Transverse colon (tissue), 4 donors: ENCODE measurements around the gene ERFE. TPM values are rescaled to one million over a fixed set of nuclear protein-coding genes. Genes with fewer than 3 reads are reported as not detected.

Experiments
- DNase-seq: peaks from one replicate; pipeline ENCODE4 v3.0.0-alpha.2; 2019
- H3K27ac ChIP-seq, 4 donors: fragments of 200-600 bp; sonication (generic); 2 replicates each; pipeline ENCODE4 v1.5.1; 2016 to 2018; ENCODE audit warnings: inconsistent platforms in 4 of 4
- H3K27me3 ChIP-seq: fragments of 200-600 bp; sonication (generic); 2 replicates; pipeline ENCODE4 v1.5.1; 2017; ENCODE audit warnings: inconsistent platforms
- H3K36me3 ChIP-seq, 4 donors: fragments of 200-600 bp; sonication (generic); 2 replicates each; pipeline ENCODE4 v1.5.1; 2017 to 2019; ENCODE audit warnings: inconsistent platforms in 4 of 4
- H3K4me1 ChIP-seq, 4 donors: fragments of 200-600 bp; sonication (generic); 2 replicates each; pipeline ENCODE4 v1.5.1; 2017 to 2020; ENCODE audit warnings: inconsistent platforms in 4 of 4
- H3K4me3 ChIP-seq, 4 donors: fragments of 200-600 bp; sonication (generic); 1 replicate in 1 of 4; 2 replicates in 3 of 4; pipeline versions ENCODE4 v1.5.1 to v1.6.1; 2017 to 2019; ENCODE audit warnings: inconsistent platforms in 4 of 4
- H3K9me3 ChIP-seq, 2 donors: fragments of 200-600 bp; sonication (generic); 2 replicates each; pipeline ENCODE4 v1.5.1; 2017 to 2019; ENCODE audit warnings: inconsistent platforms in 2 of 2
- CTCF ChIP-seq, 5 experiments: fragments of 200-600 bp in 3 of 5; fragments of 450-650 bp in 2 of 5; sonication (generic) in 3 of 5; IDR thresholded peaks; 1 replicate in 2 of 5; 2 replicates in 3 of 5; pipeline ENCODE4 v1.5.1; 2016 to 2017; ENCODE audit warnings: antibody characterized with exemption in 5 of 5, inconsistent platforms in 3 of 5, mild to moderate bottlenecking in 2 of 5, moderate library complexity in 1 of 5
- EP300 ChIP-seq: sonication (generic); formaldehyde crosslinking; IDR thresholded peaks from one replicate; pipeline ENCODE4 v1.6.1; 2017; ENCODE audit warnings: antibody characterized with exemption, low read depth
- POLR2A ChIP-seq: fragments of 450-650 bp; IDR thresholded peaks from one replicate; pipeline ENCODE4 v1.6.1; 2016; ENCODE audit warnings: antibody characterized with exemption, mild to moderate bottlenecking, moderate library complexity
- POLR2AphosphoS5 ChIP-seq, 3 donors: sonication (generic); formaldehyde crosslinking; IDR thresholded peaks; one replicate each; pipeline ENCODE4 v1.6.1; 2016; ENCODE audit warnings: antibody characterized with exemption in 3 of 3
- WGBS, 2 donors: methylation state at CpG; one replicate each; pipeline ENCODE4 v1.1.5; 2018; ENCODE audit warnings: low coverage in 1 of 2; 5-methylcytosine and 5-hydroxymethylcytosine counted together
- in situ Hi-C, 4 donors: fragments of 200-750 bp; cut with MboI; loops; one replicate each; pipeline versions ENCODE4 v1.15.0 to v1.15.1; 2017; ENCODE audit warnings: low sequenced_read_pairs in 3 of 4, low pct_ligation_motif_present in 1 of 4, low pct_unique_long_range_greater_than_20kb in 1 of 4
- intact Hi-C: fragments of 100-400 bp; cut with DNase I; formaldehyde crosslinking; loops from one replicate; pipeline ENCODE4 v1.15.1; 2023; ENCODE audit warnings: low total_unique reads
- total RNA-seq, 4 donors: library from RNA; depleted of rRNA; stranded (reverse); fragments of >200 nt; gene quantifications; one replicate each; pipeline ENCODE4 v1.1.0, GENCODE V29; 2016

The ERFE gene
- total RNA-seq, 4 donors from 2014 or later, result 0.41 TPM; not detected in 3

DNA sequence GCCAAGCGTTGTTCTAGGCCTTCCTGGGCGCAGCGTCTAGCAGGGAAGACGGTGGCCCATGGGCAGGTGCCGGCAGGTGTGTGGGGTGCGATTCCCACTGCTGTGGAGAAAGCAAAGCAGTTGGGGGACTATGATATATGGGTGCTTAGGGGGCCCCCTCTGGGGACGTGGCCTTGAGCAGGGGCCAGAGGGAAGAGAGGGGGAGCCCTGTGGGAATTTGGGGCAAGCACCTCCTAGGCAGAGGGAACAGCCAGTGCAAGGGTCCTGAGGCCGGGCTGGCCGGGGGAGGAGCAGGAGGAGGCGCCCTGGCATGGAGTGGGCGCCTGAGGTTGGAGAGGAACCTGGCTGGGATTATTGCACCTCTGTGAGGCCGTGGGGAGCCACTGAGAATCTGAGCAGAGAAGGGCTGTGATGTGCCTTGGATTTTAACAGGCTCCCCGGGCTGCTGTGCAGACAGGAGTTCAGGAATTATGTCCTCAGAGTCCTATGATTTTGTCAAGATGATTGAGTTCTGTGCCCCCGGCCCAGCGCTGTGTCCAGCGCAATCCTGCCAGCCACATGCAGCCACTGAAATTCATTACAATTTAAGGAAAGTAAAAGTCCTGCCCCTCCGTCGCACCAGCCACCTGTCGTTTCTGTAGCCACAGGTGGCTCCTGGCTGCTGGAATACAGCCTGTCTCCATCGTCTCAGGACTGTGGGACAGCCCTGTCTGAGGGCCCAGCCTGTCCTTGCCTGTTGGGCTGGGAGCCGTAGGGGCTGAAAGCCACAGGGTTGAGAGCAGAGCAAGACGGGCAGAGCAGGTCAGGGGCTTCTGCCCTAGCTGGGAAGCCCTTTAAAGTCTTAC, 29.4 kb upstream of the ERFE start:
- H3K27me3 ChIP-seq, result no peaks in the 10 kb centered on the region
- intact Hi-C loops (no loop called here), in situ Hi-C loops (no loop called here)
- H3K9me3 ChIP-seq, result no peaks in the 10 kb centered on the region
- no peak for DNase-seq
- 76 to 82% methylated on average over 6 to 22 of the region's 22 CpGs for WGBS, 2 donors
- H3K4me1 ChIP-seq, result peaks cover 0 to 7% (median 0%) of the 10 kb centered on the region in 4 donors
- no peaks in the 10 kb centered on the region for H3K36me3 ChIP-seq
- no peak overlapping the region for H3K4me3 ChIP-seq
- TF ChIP-seq CTCF (IDR thresholded peaks at IDR 0.05), result no peak
- TF ChIP-seq POLR2AphosphoS5 (IDR thresholded peaks at IDR 0.05), result no peak
- TF ChIP-seq EP300, result no peak
- no peak for TF ChIP-seq POLR2A
- H3K27ac ChIP-seq, result no peak overlapping the region

GRCh38 chr2:238130111-238130695, 28.6 kb upstream of the ERFE start:
- 87% methylated on average over 12 of the region's 28 CpGs; no CpG with 5 or more reads in 1 of the 2 donors for WGBS, 2 donors
- H3K36me3 ChIP-seq, result no peaks in the 10 kb centered on the region
- no peaks in the 10 kb centered on the region for H3K9me3 ChIP-seq
- no peak overlapping the region for H3K27ac ChIP-seq
- no peak overlapping the region for H3K4me3 ChIP-seq
- DNase-seq, result no peak
- TF ChIP-seq POLR2A (no peak), CTCF (IDR thresholded peaks at IDR 0.05) (no peak), EP300 (no peak), POLR2AphosphoS5 (IDR thresholded peaks at IDR 0.05) (no peak)
- H3K27me3 ChIP-seq, result no peaks in the 10 kb centered on the region
- in situ Hi-C loops, result no loop called here
- intact Hi-C loops, result no loop called here
- peaks cover 0 to 7% (median 0%) of the 10 kb centered on the region in 4 donors for H3K4me1 ChIP-seq

DNA sequence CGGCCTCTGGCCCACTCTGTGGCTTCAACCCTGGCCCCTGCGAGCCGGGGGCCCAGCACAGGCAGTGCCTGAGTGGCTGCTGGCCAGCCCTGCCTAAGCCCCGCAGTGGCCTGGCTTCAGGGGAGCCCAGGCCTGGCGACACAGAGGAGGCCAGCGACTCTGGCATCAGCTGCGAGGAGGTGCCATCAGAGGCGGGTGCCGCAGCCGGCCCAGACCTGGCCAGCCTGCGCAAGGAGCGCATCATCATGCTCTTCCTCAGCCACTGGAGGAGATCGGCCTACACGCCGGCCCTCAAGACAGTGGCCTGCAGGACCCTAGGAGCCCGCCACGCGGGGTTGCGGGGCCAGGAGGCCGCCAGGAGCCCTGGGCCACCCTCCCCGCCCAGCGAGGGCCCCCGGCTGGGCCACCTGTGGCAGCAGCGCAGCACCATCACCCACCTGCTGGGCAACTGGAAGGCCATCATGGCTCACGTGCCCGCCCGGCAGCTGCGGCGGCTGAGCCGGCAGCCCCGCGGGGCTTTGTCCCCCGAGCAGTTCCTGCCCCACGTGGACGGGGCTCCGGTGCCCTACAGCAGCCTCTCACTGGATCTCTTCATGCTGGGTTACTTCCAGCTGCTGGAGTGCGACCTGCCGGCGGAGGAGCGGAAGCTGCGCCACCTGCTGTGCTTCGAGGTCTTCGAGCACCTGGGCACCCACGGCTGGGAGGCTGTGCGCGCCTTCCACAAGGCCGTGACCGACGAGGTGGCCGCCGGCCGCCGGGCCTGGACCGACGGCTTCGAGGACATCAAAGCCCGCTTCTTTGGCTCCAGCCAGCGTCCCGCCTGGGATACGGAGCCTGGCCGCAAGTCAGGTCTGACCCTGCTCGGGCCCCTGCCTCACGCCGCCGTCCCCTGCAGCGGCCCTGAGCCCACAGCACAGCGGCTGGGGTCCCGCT, 27.8 kb upstream of the ERFE start:
- in situ Hi-C loops (no loop called here), intact Hi-C loops (no loop called here)
- H3K27me3 ChIP-seq, result no peaks in the 10 kb centered on the region
- no peaks in the 10 kb centered on the region for H3K36me3 ChIP-seq
- WGBS, 2 donors, result 91% methylated on average over 25 of the region's 68 CpGs; no CpG with 5 or more reads in 1 of the 2 donors
- DNase-seq, result no peak
- H3K4me1 ChIP-seq, result peaks cover 0 to 7% (median 0%) of the 10 kb centered on the region in 4 donors
- TF ChIP-seq POLR2A (no peak), POLR2AphosphoS5 (IDR thresholded peaks at IDR 0.05) (no peak), CTCF (IDR thresholded peaks at IDR 0.05) (no peak), EP300 (no peak)
- no peak overlapping the region for H3K4me3 ChIP-seq
- no peaks in the 10 kb centered on the region for H3K9me3 ChIP-seq
- no peak overlapping the region for H3K27ac ChIP-seq
